OCI-LY1 (cell line): ENCODE measurements around the gene PDE4D.
"Not testable (repeated sequence)": the region's sequence is repeated elsewhere in the genome, so short reads cannot be mapped to it uniquely, and the experiment has no call there.

Source experiments
- CTCF ChIP-seq: fragments of 200-600 bp; sonication (generic), shearing (Covaris generic); IDR thresholded peaks from 2 replicates; pipeline ENCODE4 v1.5.1; 2017; ENCODE audit warnings: mild to moderate bottlenecking, antibody characterized with exemption, low read length, moderate library complexity, mixed read lengths
- EZH2 ChIP-seq: fragments of 200-600 bp; sonication (generic), shearing (Covaris generic); IDR thresholded peaks from 2 replicates; pipeline ENCODE4 v1.8.0; 2017; ENCODE audit warnings: borderline replicate concordance, mixed run types, mild to moderate bottlenecking, antibody characterized with exemption, low read length, moderate library complexity, mixed read lengths

DNA sequence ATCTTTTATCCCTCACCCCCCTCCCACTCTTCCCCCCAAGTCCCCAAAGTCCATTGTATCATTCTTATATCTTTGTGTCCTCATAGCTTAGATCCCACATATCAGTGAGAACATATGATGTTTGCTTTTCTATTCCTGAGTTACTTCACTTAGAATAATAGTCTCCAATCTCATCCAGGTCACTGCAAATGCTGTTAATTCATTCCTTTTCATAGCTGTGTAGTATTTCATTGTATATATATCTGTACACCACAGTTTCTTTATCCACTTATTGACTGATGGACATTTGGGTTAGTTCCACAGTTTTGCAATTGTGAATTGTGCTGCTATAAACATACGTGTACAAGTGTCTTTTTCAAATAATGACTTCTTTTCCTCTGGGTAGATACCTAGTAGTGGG is 591.0 kb downstream of the PDE4D start:
- TF ChIP-seq CTCF, EZH2: not testable (repeated sequence)
